Lower lobe of right lung (tissue), 2 donors: ENCODE measurements around the gene SLAMF8. TPM values are rescaled to one million over a fixed set of nuclear protein-coding genes. Genes with fewer than 3 reads are reported as not detected.

Source experiments
- ATAC-seq, 2 donors: fragments of 200-7000 bp; cut with Tn5 transposase; one replicate each; pipeline ENCODE4 v1.9.1; 2020 to 2022; ENCODE audit warnings: mild to moderate bottlenecking in 2 of 2, moderate library complexity in 2 of 2
- DNase-seq: peaks from one replicate; pipeline ENCODE4 v3.0.0-alpha.2; 2020
- H3K27ac ChIP-seq: fragments of 200-600 bp; one replicate; pipeline ENCODE4 v1.8.0; 2022
- H3K27me3 ChIP-seq: fragments of 200-600 bp; one replicate; pipeline ENCODE4 v1.8.0; 2022; ENCODE audit warnings: low read depth
- H3K36me3 ChIP-seq: fragments of 200-600 bp; one replicate; pipeline ENCODE4 v1.8.0; 2022; ENCODE audit warnings: mild to moderate bottlenecking
- H3K4me1 ChIP-seq: fragments of 200-600 bp; one replicate; pipeline ENCODE4 v1.8.0; 2022
- H3K4me3 ChIP-seq: fragments of 200-600 bp; one replicate; pipeline ENCODE4 v1.8.0; 2022; ENCODE audit warnings: mild to moderate bottlenecking
- H3K9me3 ChIP-seq: fragments of 200-600 bp; one replicate; pipeline ENCODE4 v1.8.0; 2022
- intact Hi-C: fragments of 100-400 bp; cut with DNase I; formaldehyde crosslinking; loops from one replicate; pipeline ENCODE4 v1.11.0; 2022
- total RNA-seq: library from RNA; stranded (reverse); fragmentation: NEBNext Ultra II Directional; extraction: Animal tissue kit (Norgen Biotek cat#: 25700); gene quantifications from one replicate; pipeline ENCODE4 v1.2.1, GENCODE V29; 2021
- TF ChIP-seq, protein P1 (sequence below): fragments of 200-600 bp; IDR thresholded peaks from one replicate; pipeline ENCODE4 v1.8.0; 2022; ENCODE audit warnings: antibody characterized with exemption, mild to moderate bottlenecking
- donor health status: DM: no; HTN: yes; CAD: no; lungs with severe emphysema.

SLAMF8 gene
- total RNA-seq, 1 donor from 2014 or later, result 51.2 TPM

DNA sequence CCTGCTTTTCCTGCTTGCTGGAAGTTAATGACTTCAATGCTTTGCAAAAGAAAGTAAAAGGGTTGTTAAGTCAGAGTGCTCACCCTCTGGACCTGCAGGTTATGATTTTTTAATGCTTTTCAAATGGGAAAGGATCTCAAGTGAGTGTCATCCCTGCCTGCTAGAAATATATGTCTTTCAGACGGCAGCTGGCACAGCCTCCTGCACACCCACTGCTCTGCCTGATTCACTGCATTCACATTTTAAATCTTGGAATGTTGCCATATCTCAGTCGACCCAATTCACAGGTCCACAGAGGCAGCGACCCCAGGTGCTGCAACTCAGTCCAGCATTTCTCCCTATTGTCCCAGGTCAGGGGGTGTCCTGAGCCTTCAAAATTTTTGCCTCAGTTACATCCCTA is 35.2 kb upstream of the SLAMF8 start:
- intact Hi-C loops, result no loop called here
- Histone ChIP-seq H3K4me1 (no peaks in the 10 kb centered on the region), H3K36me3 (no peaks in the 10 kb centered on the region), H3K27me3 (peaks cover 9% of the 10 kb centered on the region), H3K27ac (no peak overlapping the region), H3K9me3 (no peaks in the 10 kb centered on the region), H3K4me3 (no peak overlapping the region)
- TF ChIP-seq, protein P1, sequence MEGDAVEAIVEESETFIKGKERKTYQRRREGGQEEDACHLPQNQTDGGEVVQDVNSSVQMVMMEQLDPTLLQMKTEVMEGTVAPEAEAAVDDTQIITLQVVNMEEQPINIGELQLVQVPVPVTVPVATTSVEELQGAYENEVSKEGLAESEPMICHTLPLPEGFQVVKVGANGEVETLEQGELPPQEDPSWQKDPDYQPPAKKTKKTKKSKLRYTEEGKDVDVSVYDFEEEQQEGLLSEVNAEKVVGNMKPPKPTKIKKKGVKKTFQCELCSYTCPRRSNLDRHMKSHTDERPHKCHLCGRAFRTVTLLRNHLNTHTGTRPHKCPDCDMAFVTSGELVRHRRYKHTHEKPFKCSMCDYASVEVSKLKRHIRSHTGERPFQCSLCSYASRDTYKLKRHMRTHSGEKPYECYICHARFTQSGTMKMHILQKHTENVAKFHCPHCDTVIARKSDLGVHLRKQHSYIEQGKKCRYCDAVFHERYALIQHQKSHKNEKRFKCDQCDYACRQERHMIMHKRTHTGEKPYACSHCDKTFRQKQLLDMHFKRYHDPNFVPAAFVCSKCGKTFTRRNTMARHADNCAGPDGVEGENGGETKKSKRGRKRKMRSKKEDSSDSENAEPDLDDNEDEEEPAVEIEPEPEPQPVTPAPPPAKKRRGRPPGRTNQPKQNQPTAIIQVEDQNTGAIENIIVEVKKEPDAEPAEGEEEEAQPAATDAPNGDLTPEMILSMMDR, result no peak
- no peak for DNase-seq
- no peak for ATAC-seq

DNA sequence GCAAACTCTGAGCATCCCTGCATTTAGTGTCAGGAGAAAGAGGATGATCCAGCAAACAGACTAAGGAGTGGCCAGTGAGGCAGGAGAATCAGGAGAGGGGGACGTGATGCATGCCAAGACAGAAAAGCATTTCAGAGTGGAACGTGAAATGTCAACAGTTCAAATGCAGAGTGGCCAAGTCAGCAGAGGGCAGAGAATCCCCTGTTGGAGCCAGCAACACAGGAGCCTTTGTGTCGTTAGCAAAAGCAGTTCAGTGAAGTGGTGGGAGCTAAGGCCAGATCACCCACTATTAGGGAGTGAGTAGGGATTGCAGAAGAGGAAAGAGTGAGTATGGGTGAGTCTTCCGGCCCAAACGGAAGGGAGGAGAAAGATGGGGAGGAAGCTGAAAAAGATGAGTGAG is 31.1 kb upstream of the SLAMF8 start:
- TF ChIP-seq, protein P1, result no peak
- no peak for DNase-seq
- Histone ChIP-seq H3K4me1 (peaks cover 9% of the 10 kb centered on the region), H3K9me3 (no peaks in the 10 kb centered on the region), H3K4me3 (no peak overlapping the region), H3K36me3 (no peaks in the 10 kb centered on the region), H3K27me3 (peaks cover 9% of the 10 kb centered on the region), H3K27ac (no peak overlapping the region)
- intact Hi-C loops, result loop anchor here (5.0 kb wide), 1 partner anchor 97 kb away; no protein-coding TSS in a partner anchor
- ATAC-seq, result no peak

DNA sequence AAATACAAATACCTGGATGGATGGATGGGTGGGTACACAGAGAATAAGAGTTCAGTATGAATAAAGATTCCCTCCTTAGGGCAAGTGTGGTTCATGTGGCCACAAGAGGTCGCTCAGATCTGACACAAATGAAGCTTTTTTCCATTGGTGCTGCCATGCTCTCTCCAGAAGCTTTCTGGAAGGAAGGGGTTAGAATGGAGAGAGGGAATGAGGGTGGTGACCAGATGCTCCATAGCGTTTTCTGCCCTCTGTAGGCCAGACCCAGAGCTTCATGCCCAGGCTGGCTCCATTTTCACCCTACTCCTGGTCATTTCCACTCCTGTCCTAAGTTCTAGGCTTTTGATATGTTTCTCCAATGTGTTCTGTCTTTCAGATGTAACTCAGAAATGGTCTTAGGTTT is 27.8 kb upstream of the SLAMF8 start:
- TF ChIP-seq, protein P1, result peak; percentile 82
- ATAC-seq (peak; percentile 85 to 88), DNase-seq (no peak)
- Histone ChIP-seq H3K4me1 (peaks cover 15% of the 10 kb centered on the region), H3K27ac (no peak overlapping the region), H3K4me3 (no peak overlapping the region), H3K36me3 (no peaks in the 10 kb centered on the region), H3K9me3 (no peaks in the 10 kb centered on the region), H3K27me3 (peaks cover 5% of the 10 kb centered on the region)
- intact Hi-C loops, result loop anchor here (5.0 kb wide), 1 partner anchor 93 kb away; no protein-coding TSS in a partner anchor

DNA sequence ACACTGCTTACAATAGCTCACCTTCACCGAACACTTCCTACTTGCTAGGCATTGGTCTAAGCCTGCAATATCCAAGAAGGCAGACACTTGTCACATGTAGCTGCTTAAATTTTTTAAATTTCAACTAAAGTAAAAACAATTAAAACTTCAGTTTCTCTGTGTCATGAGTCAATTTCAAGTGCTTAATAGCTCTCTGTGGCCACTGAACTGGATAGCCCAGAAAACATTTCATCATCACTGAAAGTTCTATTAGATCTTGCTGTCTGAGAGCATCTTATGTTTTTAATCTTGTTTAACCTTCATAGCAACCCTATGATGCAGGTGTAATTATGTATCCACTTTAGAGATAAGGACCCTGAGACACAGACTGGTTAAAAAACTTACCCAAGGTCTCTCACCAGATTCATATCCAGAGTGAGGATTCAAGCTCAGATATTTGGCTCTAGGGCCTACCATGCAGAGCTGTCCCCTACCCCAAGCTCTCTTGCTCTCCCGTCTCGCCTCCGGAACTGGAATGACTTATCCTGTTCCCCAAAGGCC is 27.2 kb upstream of the SLAMF8 start:
- ATAC-seq, result no peak
- DNase-seq, result no peak
- Histone ChIP-seq H3K4me3 (no peak overlapping the region), H3K9me3 (no peaks in the 10 kb centered on the region), H3K27me3 (peaks cover 2% of the 10 kb centered on the region), H3K4me1 (peaks cover 21% of the 10 kb centered on the region), H3K36me3 (no peaks in the 10 kb centered on the region), H3K27ac (no peak overlapping the region)
- TF ChIP-seq, protein P1, result no peak
- intact Hi-C loops, result loop anchor here (5.0 kb wide), 1 partner anchor 93 kb away; no protein-coding TSS in a partner anchor

DNA sequence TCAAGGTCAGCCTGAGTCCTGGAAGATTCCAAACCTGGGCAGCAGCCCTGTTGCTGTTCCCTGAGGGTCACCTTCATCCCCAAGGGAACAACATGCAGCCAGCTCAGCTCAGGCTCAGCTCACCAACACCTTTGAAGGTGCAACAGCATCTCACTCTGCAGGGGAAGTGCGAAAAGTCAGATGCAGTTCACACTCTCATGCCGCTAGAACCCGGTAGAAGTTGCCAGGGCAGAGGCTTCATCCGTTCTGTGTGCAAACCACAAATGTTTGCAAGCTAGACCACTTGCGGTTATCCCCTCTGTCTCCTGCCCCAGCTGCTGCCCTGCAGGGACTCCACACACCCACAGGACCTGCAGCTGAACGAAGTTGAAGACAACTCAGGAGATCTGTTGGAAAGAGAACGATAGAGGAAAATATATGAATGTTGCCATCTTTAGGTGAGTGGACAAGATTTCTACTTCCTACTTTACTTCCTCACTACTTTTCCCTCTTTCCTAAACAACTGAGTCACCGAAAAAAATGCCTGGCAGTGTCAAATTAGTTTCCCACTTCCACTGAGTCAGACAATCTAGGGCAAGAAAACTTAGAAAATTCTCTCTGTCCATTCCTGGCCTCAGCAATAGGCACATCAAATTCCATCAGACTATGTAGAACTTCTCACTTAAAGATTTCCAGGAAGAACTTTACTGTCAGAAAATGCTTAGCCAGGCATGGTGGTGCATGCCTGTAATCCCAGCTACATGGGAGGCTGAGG is 26.3 kb upstream of the SLAMF8 start:
- peaks cover 22% of the 10 kb centered on the region for H3K4me1 ChIP-seq
- ATAC-seq, result peak; percentile 10 to 18

More for the DNA sequence above, 26.3 kb upstream of the SLAMF8 start:
- no peak for DNase-seq
- no peaks in the 10 kb centered on the region for H3K9me3 ChIP-seq
- H3K27me3 ChIP-seq, result no peaks in the 10 kb centered on the region
- intact Hi-C loops, result no loop called here
- TF ChIP-seq, protein P1, result no peak
- no peak overlapping the region for H3K27ac ChIP-seq
- no peaks in the 10 kb centered on the region for H3K36me3 ChIP-seq
- no peak overlapping the region for H3K4me3 ChIP-seq
